HG02981 (cell line): ENCODE data around the gene TREH.
"Not testable (repeated sequence)": the region's sequence is repeated elsewhere in the genome, so short reads cannot be mapped to it uniquely, and the experiment has no call there.

Experiments used
- ATAC-seq: cut with Tn5 transposase; IDR thresholded peaks from one replicate; pipeline ENCODE4 v1.9.1; 2021; ENCODE audit warnings: mild to moderate bottlenecking, moderate library complexity; ENCODE audit not compliant: unreplicated experiment

TREH gene, protein sequence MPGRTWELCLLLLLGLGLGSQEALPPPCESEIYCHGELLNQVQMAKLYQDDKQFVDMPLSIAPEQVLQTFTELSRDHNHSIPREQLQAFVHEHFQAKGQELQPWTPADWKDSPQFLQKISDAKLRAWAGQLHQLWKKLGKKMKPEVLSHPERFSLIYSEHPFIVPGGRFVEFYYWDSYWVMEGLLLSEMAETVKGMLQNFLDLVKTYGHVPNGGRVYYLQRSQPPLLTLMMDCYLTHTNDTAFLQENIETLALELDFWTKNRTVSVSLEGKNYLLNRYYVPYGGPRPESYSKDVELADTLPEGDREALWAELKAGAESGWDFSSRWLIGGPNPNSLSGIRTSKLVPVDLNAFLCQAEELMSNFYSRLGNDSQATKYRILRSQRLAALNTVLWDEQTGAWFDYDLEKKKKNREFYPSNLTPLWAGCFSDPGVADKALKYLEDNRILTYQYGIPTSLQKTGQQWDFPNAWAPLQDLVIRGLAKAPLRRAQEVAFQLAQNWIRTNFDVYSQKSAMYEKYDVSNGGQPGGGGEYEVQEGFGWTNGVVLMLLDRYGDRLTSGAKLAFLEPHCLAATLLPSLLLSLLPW

DNA sequence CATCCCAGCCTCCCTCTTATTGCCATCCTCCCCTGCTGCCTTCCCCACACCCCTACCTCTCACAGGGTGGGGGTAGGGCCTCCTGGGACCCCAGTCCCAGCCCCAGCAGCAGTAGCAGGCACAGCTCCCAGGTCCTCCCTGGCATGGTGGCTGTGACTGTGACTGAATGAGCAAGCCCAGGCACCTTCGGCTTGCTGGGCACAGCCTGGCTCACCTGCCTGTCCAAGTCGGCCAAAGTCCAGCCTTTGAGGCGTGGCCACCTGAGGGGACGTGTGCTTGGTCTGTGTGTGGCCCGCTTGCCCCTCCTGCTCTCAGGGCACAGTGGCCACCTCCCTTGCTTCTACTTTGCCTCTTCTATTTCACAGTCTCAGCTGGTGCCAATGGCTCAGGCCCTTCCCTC is at the start of gene TREH:
Gene TREH, minus strand, starts transcription at position 168 of the 400 bp plus-strand sequence. Its CDS starts 23 bp downstream, at position 145.
- no peak for ATAC-seq

DNA sequence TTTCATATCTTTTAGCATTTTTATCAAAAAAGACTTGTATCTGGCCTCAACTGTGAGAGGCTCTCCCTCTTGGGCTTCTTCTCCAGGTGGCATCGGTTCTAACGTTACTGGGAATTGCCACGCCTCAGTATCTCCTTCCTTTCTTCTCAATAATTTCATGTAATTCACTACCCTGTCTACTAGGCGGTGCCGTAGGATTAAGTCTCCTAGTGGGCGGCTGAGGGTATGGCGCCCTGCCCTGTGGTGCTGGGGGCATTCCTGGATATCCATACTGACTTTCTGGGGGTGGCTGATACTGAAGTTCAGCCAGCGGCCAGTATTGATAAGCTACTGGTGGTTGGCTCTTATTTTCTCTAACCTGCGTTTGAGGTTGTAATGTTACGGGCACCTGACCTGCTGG is 48.7 kb upstream of the TREH start:
- not testable (repeated sequence) for ATAC-seq

- ATAC-seq: not testable (repeated sequence)
Observed at GRCh38 chr11:118727721-118728066, 48.2 kb upstream of the TREH start.

GRCh38 chr11:118727001-118727720 is 47.7 kb upstream of the TREH start:
- ATAC-seq: not testable (repeated sequence)

DNA sequence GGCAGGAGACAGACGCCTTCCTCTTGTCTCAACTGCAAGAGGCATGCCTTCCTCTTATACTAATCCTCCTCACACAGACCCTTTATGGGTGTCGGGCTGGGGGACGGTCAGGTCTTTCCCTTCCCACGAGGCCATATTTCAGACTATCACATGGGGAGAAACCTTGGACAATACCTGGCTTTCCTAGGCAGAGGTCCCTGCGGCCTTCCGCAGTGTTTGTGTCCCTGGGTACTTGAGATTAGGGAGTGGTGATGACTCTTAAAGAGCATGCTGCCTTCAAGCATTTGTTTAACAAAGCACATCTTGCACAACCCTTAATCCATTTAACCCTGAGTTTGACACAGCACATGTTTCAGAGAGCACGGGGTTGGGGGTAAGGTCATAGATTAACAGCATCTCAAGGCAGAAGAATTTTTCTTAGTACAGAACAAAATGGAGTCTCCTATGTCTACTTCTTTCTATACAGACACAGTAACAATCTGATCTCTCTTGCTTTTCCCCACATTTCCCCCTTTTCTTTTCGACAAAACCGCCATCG is 42.1 kb upstream of the TREH start:
- ATAC-seq: not testable (repeated sequence)

DNA sequence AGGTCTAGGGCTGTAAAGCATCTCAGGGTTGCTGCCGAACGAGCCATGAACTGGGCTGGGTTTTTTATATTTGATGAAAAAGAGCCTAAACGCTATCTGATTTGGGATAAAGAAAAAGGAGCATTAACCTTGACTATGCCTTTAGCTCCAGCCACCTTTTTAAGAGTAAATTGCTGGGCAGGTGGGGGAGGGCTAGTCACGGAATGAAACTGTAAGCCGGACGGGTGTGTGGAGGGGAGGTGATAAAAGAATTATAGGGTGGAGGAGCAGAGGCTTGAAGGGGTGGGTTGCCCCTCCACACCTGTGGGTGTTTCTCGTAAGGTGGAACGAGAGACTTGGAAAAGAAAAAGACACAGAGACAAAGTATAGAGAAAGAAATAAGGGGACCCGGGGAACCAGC is 41.3 kb upstream of the TREH start:
- ATAC-seq: not testable (repeated sequence)

- ATAC-seq: not testable (repeated sequence)
Observed at GRCh38 chr11:118720078-118720477, 40.6 kb upstream of the TREH start.

GRCh38 chr11:118718562-118718961 is 39.1 kb upstream of the TREH start:
- not testable (repeated sequence) for ATAC-seq

DNA sequence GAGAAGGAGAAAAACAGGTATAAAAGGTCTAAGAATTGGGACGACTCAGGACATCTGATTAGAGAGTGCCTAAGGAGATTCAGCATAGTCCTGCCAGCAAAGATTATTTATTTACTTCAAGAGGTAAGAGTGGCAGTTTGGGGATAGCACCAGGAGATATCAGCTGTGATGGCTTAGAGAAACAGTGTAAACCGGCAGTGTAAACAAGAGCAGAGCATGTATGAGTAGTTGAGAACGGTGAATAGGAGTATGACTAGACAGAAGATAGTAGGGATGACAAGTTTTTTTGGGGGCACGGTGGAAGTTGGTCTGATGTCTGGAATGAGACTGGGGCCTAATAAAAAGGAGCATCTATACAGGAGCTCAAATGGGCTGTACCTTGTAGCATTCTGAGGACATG is 38.3 kb upstream of the TREH start:
- ATAC-seq: not testable (repeated sequence)

DNA sequence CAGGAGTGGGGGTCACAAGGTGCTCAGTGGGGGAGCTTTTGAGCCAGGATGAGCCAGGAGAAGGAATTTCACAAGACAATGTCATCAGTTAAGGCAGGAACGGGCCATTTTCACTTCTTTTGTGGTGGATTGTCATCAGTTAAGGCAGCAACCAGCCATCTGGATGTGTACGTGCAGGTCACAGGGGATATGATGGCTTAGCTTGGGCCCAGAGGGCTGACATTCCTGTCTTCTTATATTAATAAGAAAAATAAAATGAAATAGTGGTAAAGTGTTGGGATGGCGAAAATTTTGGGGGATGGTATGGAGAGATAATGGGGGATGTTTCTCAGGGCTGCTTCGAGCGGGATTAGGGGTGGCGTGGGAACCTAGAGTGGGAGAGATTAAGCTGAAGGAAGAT is 37.8 kb upstream of the TREH start:
- ATAC-seq: not testable (repeated sequence)

DNA sequence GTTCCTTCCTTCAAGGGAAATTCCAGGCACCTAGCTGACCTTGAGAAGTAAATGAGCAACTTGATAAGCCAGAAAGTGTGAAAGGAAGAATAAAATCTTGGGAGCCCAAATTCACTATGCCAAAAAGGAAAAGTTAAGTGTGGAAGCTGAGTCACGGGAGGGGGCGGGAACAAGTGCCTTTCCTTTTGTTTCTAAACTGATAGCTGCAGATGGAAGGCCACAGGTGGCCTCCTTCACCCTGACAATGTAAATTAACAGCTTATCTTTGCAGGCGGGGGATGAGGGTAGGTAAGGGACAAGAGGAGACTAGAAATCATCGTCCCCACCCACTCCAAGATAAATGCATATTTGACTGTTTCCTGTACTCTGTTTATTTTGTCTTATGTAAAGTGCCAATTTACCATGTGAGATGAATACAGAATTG is 36.4 kb upstream of the TREH start:
- ATAC-seq: no peak

- ATAC-seq: no peak
Observed at GRCh38 chr11:118715245-118715831, 35.9 kb upstream of the TREH start.

DNA sequence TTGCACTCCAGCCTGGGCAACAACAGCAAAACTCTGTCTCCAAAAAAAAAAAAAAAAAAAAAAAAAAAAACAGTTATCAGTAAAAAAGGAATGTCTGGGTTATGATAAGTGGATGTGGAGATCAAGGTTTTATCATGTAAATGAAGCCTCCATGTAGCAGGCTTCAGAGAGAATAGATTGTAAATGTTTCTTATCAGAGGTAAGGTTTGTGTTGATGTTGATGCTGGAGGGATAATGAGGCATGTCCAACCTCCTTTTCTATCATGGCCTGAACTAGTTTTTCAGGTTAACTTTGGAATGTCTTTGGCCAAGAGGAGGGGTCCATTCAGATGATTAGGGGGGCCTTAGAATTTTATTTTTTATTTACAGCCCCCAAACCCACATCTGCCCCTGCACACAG is 35.4 kb upstream of the TREH start:
- ATAC-seq: no peak

DNA sequence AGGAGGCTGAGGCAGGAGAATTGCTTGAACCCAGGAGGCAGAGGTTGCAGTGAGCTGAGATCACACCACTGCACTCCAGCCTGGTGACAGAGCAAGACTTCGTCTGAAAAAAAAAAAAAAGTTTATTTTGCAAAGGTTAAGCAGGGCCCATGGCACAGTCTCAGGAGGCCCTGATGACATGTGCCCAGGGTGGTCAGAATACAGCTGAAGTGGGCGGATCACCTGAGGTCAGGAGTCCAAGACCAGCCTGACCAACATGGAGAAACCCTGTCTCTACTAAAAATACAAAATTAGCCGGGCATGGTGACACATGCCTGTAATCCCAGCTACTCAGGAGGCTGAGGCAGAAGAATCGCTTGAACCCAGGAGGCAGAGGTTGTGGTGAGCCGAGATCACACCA is 35.0 kb upstream of the TREH start:
- not testable (repeated sequence) for ATAC-seq

GRCh38 chr11:118708296-118708695 is 28.8 kb upstream of the TREH start:
- no peak for ATAC-seq

DNA sequence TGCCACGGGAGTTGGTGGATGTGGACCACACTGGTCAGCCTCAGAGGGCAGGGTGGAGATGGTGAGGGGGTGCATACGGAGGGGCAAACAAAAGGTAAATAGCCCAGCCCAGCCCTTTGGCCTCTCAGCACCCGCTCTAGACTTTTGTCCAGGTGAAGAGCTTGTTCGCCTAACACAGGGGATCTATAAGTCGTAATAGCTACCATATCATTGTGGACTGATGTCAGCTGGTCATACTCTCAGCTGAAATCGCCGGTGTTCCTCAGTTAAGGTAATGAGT is 27.0 kb upstream of the TREH start:
- no peak for ATAC-seq

GRCh38 chr11:118705791-118706545 is 26.5 kb upstream of the TREH start:
- no peak for ATAC-seq

DNA sequence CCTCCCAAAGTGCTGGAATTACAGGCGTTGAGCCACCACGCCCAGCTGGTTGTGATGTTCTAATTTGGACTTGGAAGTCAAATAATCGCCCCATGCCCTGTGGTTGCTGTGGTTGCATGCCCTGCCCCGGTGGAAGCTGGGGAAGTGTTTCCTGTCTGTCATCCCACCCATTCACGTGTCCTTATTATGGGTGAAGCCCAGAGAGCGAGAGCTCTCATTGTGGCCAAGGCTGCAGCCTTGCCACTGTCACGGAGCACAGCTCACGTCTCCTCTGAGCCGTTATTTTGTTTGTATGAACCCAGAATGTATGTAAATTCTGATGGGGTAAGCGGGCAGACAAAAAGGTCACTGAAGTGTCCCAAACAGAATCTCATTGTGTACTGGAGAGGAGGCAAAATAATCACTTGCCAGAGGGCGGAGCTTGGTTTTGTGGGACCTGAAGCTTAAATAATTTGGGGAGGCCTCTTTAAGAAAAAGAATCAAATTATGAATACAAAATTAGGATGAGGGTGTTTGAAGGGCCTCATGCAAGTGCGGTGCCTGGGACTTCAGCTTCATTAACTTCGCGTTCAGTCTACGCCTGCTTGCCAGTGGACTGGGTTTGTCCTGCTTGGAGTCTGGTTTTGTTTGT is 25.8 kb upstream of the TREH start:
- no peak for ATAC-seq

DNA sequence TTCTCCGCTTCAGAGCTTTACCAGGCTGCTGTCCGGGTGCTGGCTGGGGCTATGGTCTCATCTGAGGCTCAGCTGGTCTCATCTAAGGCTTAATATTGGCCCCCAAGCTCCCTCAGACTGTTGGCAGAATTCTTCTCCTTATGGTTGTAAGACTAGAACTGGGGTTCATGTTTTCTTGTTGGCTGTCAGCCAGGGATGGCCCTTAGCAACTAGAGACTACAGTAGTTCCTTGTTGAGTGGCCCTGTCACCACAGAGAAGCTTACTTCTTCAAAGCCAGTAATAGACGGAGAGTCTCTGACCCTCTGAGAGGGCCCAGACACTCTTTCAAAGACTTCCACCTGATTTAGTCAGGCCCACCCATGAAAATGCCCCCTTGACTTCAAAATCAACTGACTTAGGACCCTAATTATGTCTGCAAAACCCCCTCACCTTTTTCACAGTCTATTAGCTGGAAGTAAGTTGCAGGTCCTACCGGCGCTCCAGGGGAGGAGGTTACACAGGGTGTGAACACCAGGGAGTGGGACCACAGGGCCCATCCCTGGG is 24.2 kb upstream of the TREH start:
- ATAC-seq: no peak
